Measurements from ENCODE around the gene UBA5. TPM values are rescaled to one million over a fixed set of nuclear protein-coding genes. Genes with fewer than 3 reads are reported as not detected.
A peak's percentile ranks its signal among the peaks of the same experiment; 100 is the strongest.
"Not testable (repeated sequence)": the region's sequence is repeated elsewhere in the genome, so short reads cannot be mapped to it uniquely, and the experiment has no call there.

UBA5 gene
- total RNA-seq: 10 to 100 TPM; 40.8 to 40.9 TPM

- peak; percentile 74 for DNase-seq
- Mint-ChIP-seq H3K9me3 (no peaks in the 10 kb centered on the region), H3K27ac (peak within 1 kb of the TSS; percentile 94), H3K27me3 (ENCODE audit: low read depth) (no peaks in the 10 kb centered on the region), H3K36me3 (ENCODE audit: low read depth) (peaks cover 8% of the 10 kb centered on the region), H3K4me1 (ENCODE audit: low read depth) (peaks cover 48% of the 10 kb centered on the region), H3K4me3 (peak within 1 kb of the TSS; percentile 95)
- CTCF ChIA-PET: interaction anchor here (0.6 to 1.4 kb wide), 3 partner anchors 64 to 335 kb away, joined by 3 to 7 read pairs (median 4); no protein-coding TSS in a partner anchor
- intact Hi-C loops (cut with micrococcal nuclease): loop anchor here (1.0 to 5.0 kb wide), 6 partner anchors 62 to 1827 kb away; partner anchors contain the start of genes ANAPC13, CDV3, CEP63 and DNAJC13
Measured at GRCh38 chr3:132660052-132660810, at the start of gene UBA5. UBA5 (plus strand) TSS chr3:132660329; CDS start chr3:132660538, 209 bp downstream.

DNA sequence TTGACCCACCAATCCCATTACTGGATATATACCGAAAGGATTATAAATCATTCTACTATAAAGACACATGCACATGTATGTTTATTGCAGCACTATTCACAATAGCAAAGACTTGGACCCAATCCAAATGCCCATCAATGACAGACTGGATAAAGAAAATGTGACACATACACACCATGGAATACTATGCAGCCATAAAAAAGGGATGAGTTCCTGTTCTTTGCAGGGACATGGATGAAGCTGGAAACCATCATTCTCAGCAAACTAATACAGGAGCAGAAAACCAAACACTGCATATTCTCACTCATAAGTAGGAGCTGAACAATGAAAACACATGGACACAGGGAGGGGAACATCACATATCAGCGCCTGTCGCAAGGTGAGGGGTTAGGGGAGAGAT is 44.8 kb upstream of the UBA5 start:
- CTCF ChIA-PET: interaction anchor here (1.2 kb wide), 1 partner anchor 79 kb away, joined by 4 read pairs; no protein-coding TSS in a partner anchor
- H3K9me3 Mint-ChIP-seq; H3K27me3 Mint-ChIP-seq (ENCODE audit: low read depth); DNase-seq; H3K27ac Mint-ChIP-seq; intact Hi-C loops (cut with micrococcal nuclease); H3K4me1 Mint-ChIP-seq (ENCODE audit: low read depth); H3K4me3 Mint-ChIP-seq: not testable (repeated sequence)
- H3K36me3 Mint-ChIP-seq (ENCODE audit: low read depth): peaks cover 41% of the 10 kb centered on the region

- H3K4me3 Mint-ChIP-seq: no peak overlapping the region
- peaks cover 44% of the 10 kb centered on the region for H3K36me3 Mint-ChIP-seq (ENCODE audit: low read depth)
- H3K4me1 Mint-ChIP-seq (ENCODE audit: low read depth): no peaks in the 10 kb centered on the region
- DNase-seq: no peak
- peaks cover 5% of the 10 kb centered on the region for H3K9me3 Mint-ChIP-seq
- H3K27me3 Mint-ChIP-seq (ENCODE audit: low read depth): no peaks in the 10 kb centered on the region
- CTCF ChIA-PET: interaction anchor here (1.2 kb wide), 1 partner anchor 80 kb away, joined by 4 read pairs; no protein-coding TSS in a partner anchor
- intact Hi-C loops (cut with micrococcal nuclease): no loop called here
- H3K27ac Mint-ChIP-seq: no peak overlapping the region
Measured at GRCh38 chr3:132615881-132616280, 44.2 kb upstream of the UBA5 start.

DNA sequence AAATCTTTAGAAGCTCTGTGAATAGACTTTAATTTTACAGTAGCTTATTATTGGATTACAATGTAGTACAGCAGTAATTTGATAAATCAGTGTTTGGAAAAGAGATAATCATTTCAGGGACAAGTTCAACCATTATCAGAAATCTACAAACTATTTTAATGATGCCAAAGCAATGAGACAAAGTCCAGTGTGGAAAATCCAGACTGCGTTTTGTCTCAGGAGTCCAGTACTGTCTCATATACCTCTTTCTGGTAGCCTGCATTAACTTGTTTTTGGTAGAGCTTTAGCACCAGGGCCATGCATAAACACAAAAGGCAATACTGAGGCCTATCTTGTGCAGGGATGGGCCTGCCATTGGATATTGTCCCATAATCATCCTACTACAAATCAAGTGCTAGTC is 43.3 kb upstream of the UBA5 start:
- CTCF ChIA-PET: no interaction called here
- Mint-ChIP-seq H3K27me3 (ENCODE audit: low read depth) (no peaks in the 10 kb centered on the region), H3K4me1 (ENCODE audit: low read depth) (peaks cover 2% of the 10 kb centered on the region), H3K27ac (no peak overlapping the region), H3K36me3 (ENCODE audit: low read depth) (peaks cover 45% of the 10 kb centered on the region), H3K4me3 (no peak overlapping the region), H3K9me3 (peaks cover 5% of the 10 kb centered on the region)
- DNase-seq: no peak
- intact Hi-C loops (cut with micrococcal nuclease): no loop called here

DNA sequence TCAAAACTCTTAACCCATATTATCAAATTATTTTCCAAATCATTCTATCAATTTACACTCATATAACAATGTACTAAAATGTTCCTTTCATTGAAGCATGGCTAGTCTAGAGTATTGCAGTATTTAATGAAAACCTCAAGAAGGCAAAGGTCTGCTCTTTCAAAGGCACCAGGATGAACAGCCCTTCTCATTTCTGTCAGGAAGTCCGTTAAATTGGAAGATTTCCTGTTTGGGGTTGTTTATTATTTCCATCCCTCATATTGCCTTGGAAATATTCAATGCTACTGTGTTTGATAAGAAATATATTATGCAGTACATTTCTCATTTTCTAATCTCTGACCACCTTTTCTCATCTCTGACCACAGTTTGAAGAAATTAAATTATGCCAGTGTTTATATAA is 38.0 kb upstream of the UBA5 start:
- intact Hi-C loops (cut with micrococcal nuclease): no loop called here
- CTCF ChIA-PET: no interaction called here
- H3K27ac Mint-ChIP-seq: no peak overlapping the region
- peaks cover 6% of the 10 kb centered on the region for H3K4me1 Mint-ChIP-seq (ENCODE audit: low read depth)
- no peak for DNase-seq
- no peak overlapping the region for H3K4me3 Mint-ChIP-seq
- H3K9me3 Mint-ChIP-seq: no peaks in the 10 kb centered on the region
- H3K27me3 Mint-ChIP-seq (ENCODE audit: low read depth): no peaks in the 10 kb centered on the region
- peaks cover 29% of the 10 kb centered on the region for H3K36me3 Mint-ChIP-seq (ENCODE audit: low read depth)

GRCh38 chr3:132622761-132623160 is 37.4 kb upstream of the UBA5 start:
- Mint-ChIP-seq H3K27me3 (ENCODE audit: low read depth) (no peaks in the 10 kb centered on the region), H3K4me1 (ENCODE audit: low read depth) (peaks cover 6% of the 10 kb centered on the region), H3K9me3 (no peaks in the 10 kb centered on the region), H3K27ac (no peak overlapping the region), H3K36me3 (ENCODE audit: low read depth) (peaks cover 27% of the 10 kb centered on the region), H3K4me3 (no peak overlapping the region)
- intact Hi-C loops (cut with micrococcal nuclease): no loop called here
- DNase-seq: no peak
- CTCF ChIA-PET: interaction anchor here (0.6 to 1.1 kb wide), 2 partner anchors 19 to 1013 kb away, joined by 3 to 4 read pairs; no protein-coding TSS in a partner anchor

DNA sequence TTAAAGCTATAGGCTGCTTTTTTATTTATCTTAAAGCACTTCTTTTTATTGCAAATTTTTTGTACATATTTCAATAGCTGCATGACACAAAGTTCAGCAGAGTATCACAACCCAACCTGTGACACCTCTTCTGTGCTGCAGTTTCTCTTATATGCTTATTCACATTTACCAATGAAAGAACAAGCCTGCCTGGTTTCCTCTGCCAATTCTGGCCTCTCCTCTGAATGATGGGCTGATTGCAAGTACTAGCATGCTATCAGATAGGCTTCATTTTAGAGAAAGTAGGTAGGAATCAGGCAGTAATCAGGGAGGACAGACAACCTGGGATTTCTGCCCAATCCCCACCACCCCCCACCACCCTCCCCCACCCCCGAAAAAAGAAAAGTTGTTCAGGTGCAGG is 36.5 kb upstream of the UBA5 start:
- H3K4me1 Mint-ChIP-seq (ENCODE audit: low read depth): peaks cover 6% of the 10 kb centered on the region
- no peak overlapping the region for H3K4me3 Mint-ChIP-seq
- CTCF ChIA-PET: interaction anchor here (1.1 kb wide), 1 partner anchor 18 kb away, joined by 4 read pairs; no protein-coding TSS in a partner anchor
- no peak for DNase-seq
- no peaks in the 10 kb centered on the region for H3K9me3 Mint-ChIP-seq
- H3K36me3 Mint-ChIP-seq (ENCODE audit: low read depth): peaks cover 31% of the 10 kb centered on the region
- no peaks in the 10 kb centered on the region for H3K27me3 Mint-ChIP-seq (ENCODE audit: low read depth)
- intact Hi-C loops (cut with micrococcal nuclease): no loop called here
- no peak overlapping the region for H3K27ac Mint-ChIP-seq

- Mint-ChIP-seq H3K4me1 (ENCODE audit: low read depth) (peaks cover 9% of the 10 kb centered on the region), H3K36me3 (ENCODE audit: low read depth) (peaks cover 31% of the 10 kb centered on the region), H3K27ac (no peak overlapping the region), H3K27me3 (ENCODE audit: low read depth) (no peaks in the 10 kb centered on the region), H3K9me3 (no peaks in the 10 kb centered on the region), H3K4me3 (no peak overlapping the region)
- intact Hi-C loops (cut with micrococcal nuclease): no loop called here
- CTCF ChIA-PET: interaction anchor here (0.5 kb wide), 1 partner anchor 89 kb away, joined by 3 read pairs; no protein-coding TSS in a partner anchor
- no peak for DNase-seq
Measured at GRCh38 chr3:132624790-132625189, 35.3 kb upstream of the UBA5 start.

DNA sequence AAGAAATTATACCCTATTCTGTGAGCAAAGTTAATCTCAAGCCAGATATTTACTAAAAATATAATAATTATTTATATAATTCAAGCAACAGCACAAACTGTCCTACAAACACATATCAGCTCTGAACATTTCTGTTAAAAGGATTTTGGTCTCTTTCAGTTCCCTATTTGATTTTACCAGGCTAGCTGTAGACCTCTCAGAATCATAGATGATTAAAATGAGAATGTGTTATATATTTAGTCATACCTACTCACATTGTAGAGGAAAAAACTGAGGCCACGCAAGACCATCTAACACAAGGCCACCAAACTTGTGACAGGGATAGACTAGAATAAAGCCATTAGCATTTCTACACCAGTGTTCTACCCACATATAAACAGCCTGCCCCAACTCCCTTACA is 34.5 kb upstream of the UBA5 start:
- Mint-ChIP-seq H3K4me3 (no peak overlapping the region), H3K27ac (no peak overlapping the region)

GRCh38 chr3:132626955-132627354 is 33.2 kb upstream of the UBA5 start:
- no peak for DNase-seq
- CTCF ChIA-PET: no interaction called here
- intact Hi-C loops (cut with micrococcal nuclease): no loop called here
- H3K36me3 Mint-ChIP-seq (ENCODE audit: low read depth): peaks cover 18% of the 10 kb centered on the region
- peaks cover 10% of the 10 kb centered on the region for H3K4me1 Mint-ChIP-seq (ENCODE audit: low read depth)
- H3K4me3 Mint-ChIP-seq: no peak overlapping the region
- no peak overlapping the region for H3K27ac Mint-ChIP-seq
- no peaks in the 10 kb centered on the region for H3K9me3 Mint-ChIP-seq
- H3K27me3 Mint-ChIP-seq (ENCODE audit: low read depth): no peaks in the 10 kb centered on the region

More for the DNA sequence above, 34.5 kb upstream of the UBA5 start:
- Mint-ChIP-seq H3K9me3 (no peaks in the 10 kb centered on the region), H3K36me3 (ENCODE audit: low read depth) (peaks cover 27% of the 10 kb centered on the region), H3K27me3 (ENCODE audit: low read depth) (no peaks in the 10 kb centered on the region), H3K4me1 (ENCODE audit: low read depth) (peaks cover 12% of the 10 kb centered on the region)
- CTCF ChIA-PET: interaction anchor here (0.6 to 1.6 kb wide), 2 partner anchors 17 to 184 kb away, joined by 4 to 6 read pairs; no protein-coding TSS in a partner anchor
- intact Hi-C loops (cut with micrococcal nuclease): no loop called here
- DNase-seq: no peak

GRCh38 chr3:132628157-132628556 is 32.0 kb upstream of the UBA5 start:
- Mint-ChIP-seq H3K36me3 (ENCODE audit: low read depth) (peaks cover 18% of the 10 kb centered on the region), H3K9me3 (no peaks in the 10 kb centered on the region), H3K4me1 (ENCODE audit: low read depth) (peaks cover 10% of the 10 kb centered on the region), H3K27me3 (ENCODE audit: low read depth) (no peaks in the 10 kb centered on the region), H3K4me3 (no peak overlapping the region), H3K27ac (no peak overlapping the region)
- intact Hi-C loops (cut with micrococcal nuclease): no loop called here
- no peak for DNase-seq
- CTCF ChIA-PET: no interaction called here

DNA sequence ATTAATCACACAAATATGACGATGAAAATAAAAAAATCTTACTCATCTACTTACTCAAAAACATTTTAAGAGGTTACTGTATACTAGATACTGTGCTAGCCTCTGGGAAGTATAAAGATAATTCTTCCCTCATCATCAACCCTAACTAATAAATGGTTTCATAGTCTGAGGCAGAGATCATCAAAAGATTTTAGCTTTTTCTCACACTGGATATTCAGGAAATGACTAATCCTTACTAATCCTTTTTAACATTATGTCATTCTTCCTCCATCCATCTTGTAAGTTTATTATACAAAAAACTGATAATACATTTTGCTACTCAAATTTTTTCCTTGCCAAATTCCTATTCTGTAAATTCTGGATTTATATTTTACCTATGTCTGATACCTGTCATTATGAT is 30.2 kb upstream of the UBA5 start:
- Mint-ChIP-seq H3K36me3 (ENCODE audit: low read depth) (peaks cover 19% of the 10 kb centered on the region), H3K27ac (no peak overlapping the region), H3K9me3 (no peaks in the 10 kb centered on the region), H3K4me1 (ENCODE audit: low read depth) (peaks cover 8% of the 10 kb centered on the region), H3K4me3 (no peak overlapping the region), H3K27me3 (ENCODE audit: low read depth) (no peaks in the 10 kb centered on the region)
- no peak for DNase-seq
- CTCF ChIA-PET: no interaction called here
- intact Hi-C loops (cut with micrococcal nuclease): no loop called here

GRCh38 chr3:132630612-132631011 is 29.5 kb upstream of the UBA5 start:
- Mint-ChIP-seq H3K9me3 (no peaks in the 10 kb centered on the region), H3K4me1 (ENCODE audit: low read depth) (peaks cover 6% of the 10 kb centered on the region), H3K27me3 (ENCODE audit: low read depth) (no peaks in the 10 kb centered on the region)

More at GRCh38 chr3:132630612-132631011, 29.5 kb upstream of the UBA5 start:
- CTCF ChIA-PET: no interaction called here
- intact Hi-C loops (cut with micrococcal nuclease): no loop called here
- Mint-ChIP-seq H3K27ac (no peak overlapping the region), H3K36me3 (ENCODE audit: low read depth) (peaks cover 23% of the 10 kb centered on the region), H3K4me3 (no peak overlapping the region)
- DNase-seq: no peak
